Inferior parietal cortex (tissue), 1 donor: Measurements from ENCODE around the gene YES1.

ENCODE experiments used
- DNase-seq: peaks from one replicate; pipeline ENCODE4 v3.0.0-alpha.2; 2016; ENCODE audit errors: extremely low spot score

YES1 gene

GRCh38 chr18:811892-812375 is at the start of gene YES1:
YES1 (minus strand) TSS chr18:812242; CDS start chr18:756827, 55,415 bp downstream.
- no peak for DNase-seq

DNA sequence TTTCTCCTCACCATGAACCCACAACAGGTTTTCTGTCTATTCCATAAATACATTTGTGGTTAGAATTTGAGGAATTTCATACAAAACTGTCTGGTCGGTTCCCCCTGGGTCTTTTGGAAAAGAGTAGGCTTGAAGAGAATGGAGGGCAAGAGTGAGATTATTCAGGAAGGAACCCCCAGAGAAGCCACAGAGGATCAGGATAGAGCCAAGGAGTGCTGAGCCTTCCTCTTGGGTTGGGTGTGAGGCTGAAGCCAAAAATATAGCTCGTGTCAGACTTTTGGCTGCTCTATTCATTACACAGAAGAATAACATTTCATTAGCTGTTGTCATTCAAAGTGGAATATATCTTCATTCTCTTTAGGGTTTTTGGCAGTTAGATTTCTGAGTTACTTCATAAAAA is 45.9 kb upstream of the YES1 start:
- no peak for DNase-seq

DNA sequence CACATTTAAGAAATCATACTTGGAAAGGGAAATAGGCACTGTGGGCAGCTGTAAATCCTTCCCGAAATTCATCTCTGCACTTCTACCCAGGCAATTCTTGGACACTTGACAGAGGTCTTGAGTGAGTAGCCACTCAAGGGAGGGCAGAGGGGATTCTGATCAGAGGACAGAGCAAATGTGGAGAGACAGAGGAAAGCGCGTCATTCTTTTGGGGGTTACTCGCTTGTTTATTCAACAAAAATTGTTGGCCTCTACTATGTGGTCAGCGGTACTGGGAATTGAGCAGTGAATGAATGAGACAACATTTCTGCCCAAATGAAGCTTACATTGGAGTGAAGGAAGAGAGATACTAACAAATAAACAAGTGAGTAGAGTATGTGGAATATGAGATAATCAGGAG is 41.4 kb upstream of the YES1 start:
- DNase-seq, result no peak

DNA sequence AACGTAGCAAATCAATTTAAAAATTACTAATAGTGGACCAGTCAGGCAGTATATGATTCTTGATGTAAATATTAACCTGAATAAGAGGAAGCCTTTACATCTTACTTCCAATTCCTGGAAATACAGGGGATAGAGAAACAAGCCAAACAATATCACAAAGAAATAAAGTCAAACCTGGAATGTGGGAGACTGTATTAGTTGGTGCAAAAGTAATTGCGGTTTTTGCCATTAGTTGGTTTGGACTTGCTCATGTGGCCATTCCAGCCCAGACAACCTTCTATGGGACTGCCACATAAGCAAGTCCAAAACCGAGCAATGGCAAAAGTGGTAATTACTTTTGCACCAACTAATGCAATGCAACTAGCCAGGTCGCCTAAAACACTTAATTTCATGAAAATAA is 38.9 kb upstream of the YES1 start:
- DNase-seq, result no peak

- DNase-seq, result no peak
These were observed 37.0 kb upstream of the YES1 start for GRCh38 chr18:849021-849420.

GRCh38 chr18:848062-848861 is 36.2 kb upstream of the YES1 start:
- DNase-seq, result no peak

- no peak for DNase-seq
These were observed 33.2 kb upstream of the YES1 start for GRCh38 chr18:845152-845819.

GRCh38 chr18:841647-842370 is 29.8 kb upstream of the YES1 start:
- no peak for DNase-seq

GRCh38 chr18:840516-840915 is 28.5 kb upstream of the YES1 start:
- DNase-seq, result no peak

GRCh38 chr18:840023-840408 is 28.0 kb upstream of the YES1 start:
- DNase-seq, result no peak

DNA sequence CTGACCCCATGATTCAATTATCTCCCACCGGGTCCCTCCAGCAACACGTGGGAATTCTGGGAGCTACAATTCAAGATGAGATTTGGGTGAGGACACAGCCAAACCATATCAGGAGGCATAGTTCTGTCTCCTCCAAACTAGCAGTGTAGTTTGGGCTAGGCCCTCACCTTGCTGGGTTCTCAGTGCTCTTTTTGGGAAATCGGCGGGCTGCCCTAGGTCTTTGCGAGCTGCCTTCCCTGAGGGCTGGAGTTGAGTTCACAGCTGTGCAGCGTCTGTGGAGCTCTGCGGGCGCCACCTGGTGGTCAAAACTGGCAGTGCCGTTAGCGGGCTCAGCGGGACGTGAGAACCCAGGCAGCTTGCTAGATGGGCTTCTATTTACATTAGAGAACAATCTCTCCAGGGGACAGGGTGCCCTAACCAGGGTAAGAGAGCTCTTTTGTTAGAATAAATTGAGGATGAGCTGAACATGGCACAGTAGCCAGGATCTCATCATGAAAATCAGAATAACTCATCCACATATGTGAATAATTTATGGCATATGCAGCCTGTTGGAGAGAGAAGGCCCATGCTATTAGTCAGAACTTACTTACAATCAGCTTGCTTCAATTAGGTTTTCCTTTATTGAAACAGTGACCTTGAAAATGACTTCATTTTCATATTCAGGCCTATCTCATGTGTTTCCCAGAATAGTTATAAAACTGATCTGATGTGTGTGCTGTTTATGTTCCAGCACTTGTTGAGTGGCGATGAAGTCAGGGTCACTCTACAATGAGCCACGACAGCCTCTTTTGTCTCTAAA is 27.4 kb upstream of the YES1 start:
- peak; percentile 93 for DNase-seq

- no peak for DNase-seq
These were observed 25.9 kb upstream of the YES1 start for GRCh38 chr18:837922-838321.

DNA sequence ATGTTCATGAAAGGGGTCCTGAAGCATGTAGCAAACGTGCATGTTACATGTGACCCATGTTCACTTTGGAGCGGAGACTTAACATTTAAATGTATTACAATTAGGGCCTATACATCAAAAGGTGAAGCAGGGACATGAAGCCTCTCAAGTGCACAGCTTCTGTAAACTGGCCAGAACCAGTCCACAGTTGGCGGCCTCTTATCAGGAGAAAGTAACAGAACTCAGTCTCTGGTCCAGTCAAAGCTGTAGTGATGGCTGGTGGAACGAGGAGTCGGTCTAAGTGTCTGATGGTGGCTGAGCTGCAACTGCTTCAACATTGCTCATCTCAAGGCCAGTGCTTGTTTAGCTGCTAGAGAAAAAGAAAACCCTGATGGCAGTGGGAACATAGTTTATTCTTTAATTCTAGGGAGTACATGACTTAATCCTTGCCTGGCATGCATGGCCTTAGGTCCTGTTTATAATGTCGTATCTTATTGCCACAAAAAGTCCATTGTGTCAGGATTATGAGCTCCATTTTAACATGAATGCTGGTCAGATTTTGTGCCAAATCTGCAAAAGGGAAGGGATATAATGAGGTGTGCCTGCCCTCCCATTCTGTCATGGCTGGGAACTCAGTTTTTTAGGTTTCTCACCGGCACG is 22.2 kb upstream of the YES1 start:
- no peak for DNase-seq

DNA sequence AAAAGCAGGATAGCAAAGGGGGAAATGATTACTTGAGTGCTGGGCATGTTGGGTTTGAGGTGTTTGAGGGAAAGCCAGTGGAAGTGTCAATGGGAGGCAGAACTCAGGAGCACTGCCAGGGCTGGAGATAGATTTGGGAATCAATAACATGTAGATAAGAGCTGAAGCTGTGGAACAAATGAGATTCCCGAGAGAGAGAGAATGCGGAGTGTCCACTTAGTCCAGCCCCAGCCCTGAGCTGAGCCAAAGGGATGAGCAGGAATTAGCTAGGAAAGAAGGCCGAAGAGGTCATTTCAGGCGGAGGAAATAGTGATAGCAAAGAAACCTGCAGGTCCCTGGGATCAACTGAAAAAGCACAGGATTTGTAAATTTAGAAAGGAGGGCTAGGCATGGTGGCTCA is 21.2 kb upstream of the YES1 start:
- DNase-seq, result no peak

DNA sequence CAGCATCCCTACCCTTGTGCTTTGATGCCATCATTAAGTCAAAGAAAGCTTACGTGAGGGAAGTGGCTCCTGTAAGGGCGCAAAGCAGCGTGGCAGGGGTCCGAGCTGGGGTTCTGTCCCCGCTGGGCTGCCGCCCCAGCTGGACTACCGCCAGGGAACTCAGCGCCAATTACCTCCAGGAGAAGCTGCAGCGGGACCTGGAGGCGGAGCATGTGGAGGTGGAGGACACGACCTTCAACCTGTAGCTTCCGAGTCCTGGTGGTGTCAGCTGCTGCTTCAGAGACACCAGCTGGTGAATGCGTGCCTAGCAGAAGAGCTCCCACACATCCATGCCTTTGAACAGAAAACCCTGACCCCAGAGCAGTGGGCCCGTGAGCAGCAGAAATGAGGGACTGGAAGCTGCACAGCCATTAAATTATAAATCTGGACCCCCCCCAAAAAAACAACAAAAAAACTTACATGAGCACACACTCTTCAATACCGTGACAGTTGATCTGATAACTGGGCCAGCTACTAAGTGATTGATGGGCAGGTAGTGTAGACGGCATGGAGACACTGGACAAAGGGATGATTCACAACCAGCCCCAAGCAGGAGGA is 20.1 kb upstream of the YES1 start:
- no peak for DNase-seq

DNA sequence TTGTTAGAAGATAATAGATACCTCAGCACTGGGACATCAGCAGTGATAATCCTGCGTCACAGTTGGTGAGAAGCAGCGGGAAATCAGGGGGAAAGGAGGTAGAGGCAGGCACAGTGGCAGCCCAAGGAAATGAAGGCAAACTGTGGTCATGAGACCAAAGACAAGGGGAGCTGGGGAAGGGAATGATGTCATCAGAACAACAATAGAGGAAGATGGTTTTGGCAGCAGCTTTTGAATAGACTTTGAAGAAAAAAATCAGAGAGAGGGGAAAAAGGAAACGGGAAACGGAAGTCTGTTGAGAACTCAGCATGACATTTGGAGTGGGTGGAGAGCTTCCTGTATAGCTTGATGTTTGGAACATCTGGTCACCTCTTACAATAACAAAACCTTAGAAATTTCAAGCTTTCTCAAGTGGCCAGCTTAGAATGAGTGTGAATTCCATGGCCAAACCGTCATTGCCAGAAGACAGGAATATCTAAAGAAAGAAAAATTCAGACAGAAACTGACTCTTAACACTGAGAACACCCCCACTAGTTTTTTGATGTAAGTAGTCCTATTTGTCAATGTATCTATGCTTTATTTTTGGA is 18.4 kb upstream of the YES1 start:
- no peak for DNase-seq

- DNase-seq, result no peak
These were observed 17.4 kb upstream of the YES1 start for GRCh38 chr18:829432-829831.

DNA sequence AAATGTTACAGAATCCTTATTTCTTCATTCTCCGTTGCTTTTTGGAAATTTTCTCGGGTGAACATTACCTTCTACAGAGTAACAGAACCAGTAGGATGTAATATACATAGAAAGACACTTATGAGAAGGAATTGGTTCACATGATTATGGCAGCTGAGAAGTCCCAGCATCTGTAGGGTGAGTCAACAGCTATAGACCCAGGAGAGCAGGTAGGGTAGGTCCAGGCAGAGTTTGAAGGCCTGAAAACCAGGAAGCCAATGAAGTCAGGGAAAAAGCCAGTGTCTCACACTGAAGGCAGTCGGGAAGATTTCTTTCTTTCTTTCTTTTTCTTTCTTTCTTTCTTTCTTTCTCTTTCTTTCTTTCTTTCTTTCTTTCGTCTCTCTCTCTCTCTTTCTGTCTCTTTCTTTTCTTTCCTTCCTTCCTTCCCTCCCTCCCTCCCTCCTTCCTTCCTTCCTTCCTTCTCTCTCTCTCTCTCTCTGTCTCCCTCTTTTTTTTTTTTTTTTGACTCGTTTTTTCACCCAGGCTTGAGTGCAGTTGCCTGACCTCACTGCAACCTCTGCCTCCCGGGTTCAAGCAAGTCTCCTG is 15.1 kb upstream of the YES1 start:
- DNase-seq, result no peak

GRCh38 chr18:825891-826585 is 14.0 kb upstream of the YES1 start:
- no peak for DNase-seq

DNA sequence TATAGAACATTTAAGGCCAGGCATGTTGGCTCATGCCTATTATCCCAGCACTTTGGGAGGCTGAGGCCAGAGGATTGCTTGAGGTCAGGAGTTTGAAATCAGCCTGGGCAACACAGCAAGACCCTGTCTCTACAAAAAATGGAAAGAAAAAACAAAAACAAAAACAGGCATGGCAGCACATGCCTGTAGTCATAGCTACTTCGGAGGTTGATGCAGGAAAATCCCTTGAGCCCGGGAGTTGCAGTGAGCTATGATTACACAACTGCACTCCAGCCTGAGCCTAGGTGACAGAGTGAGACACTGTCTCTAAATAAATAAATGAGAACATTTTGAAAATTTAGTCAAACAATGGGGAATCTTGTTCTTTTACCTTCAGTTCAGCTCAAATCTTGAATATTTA is 12.1 kb upstream of the YES1 start:
- DNase-seq, result no peak
